ACC112 (cell line): Measurements from ENCODE around the gene RFTN1.
"Not testable (repeated sequence)": the region's sequence is repeated elsewhere in the genome, so short reads cannot be mapped to it uniquely, and the experiment has no call there.

ENCODE experiments used
- H2AFZ ChIP-seq: fragments of 200-600 bp; sonication (generic); one replicate; pipeline ENCODE4 v1.6.0; 2017; ENCODE audit warnings: antibody characterized with exemption, low read length; ENCODE audit not compliant: unreplicated experiment
- H3K27ac ChIP-seq: fragments of 200-600 bp; sonication (generic); 2 replicates; pipeline ENCODE4 v1.5.1; 2014; ENCODE audit warnings: low read depth, mild to moderate bottlenecking, antibody characterized with exemption, low read length, moderate library complexity
- H3K27me3 ChIP-seq: fragments of 200-600 bp; sonication (generic); 2 replicates; pipeline ENCODE4 v1.6.1; 2014; ENCODE audit warnings: mild to moderate bottlenecking, antibody characterized with exemption, low read length, moderate library complexity, mixed read lengths; ENCODE audit not compliant: insufficient read depth
- H3K36me3 ChIP-seq: fragments of 200-600 bp; sonication (generic); 2 replicates; pipeline ENCODE4 v1.6.1; 2016; ENCODE audit warnings: mild to moderate bottlenecking, antibody characterized with exemption, low read length, moderate library complexity, mixed read lengths; ENCODE audit not compliant: insufficient read depth
- H3K4me1 ChIP-seq: fragments of 200-600 bp; sonication (generic); one replicate; pipeline ENCODE4 v1.6.1; 2016; ENCODE audit warnings: low read length, mixed read lengths; ENCODE audit not compliant: insufficient read depth, unreplicated experiment, control insufficient read depth
- H3K4me3 ChIP-seq: fragments of 200-600 bp; sonication (generic); 2 replicates; pipeline ENCODE4 v1.5.1; 2014; ENCODE audit warnings: mild to moderate bottlenecking, low read depth, low read length
- H3K79me2 ChIP-seq: fragments of 200-600 bp; sonication (generic); one replicate; pipeline ENCODE4 v1.6.0; 2016; ENCODE audit warnings: low read length; ENCODE audit not compliant: control insufficient read depth, unreplicated experiment, insufficient read depth

RFTN1 gene

GRCh38 chr3:16496408-16497222, 16.9 kb downstream of the RFTN1 start:
- no peak overlapping the region for H3K27ac ChIP-seq
- H3K36me3 ChIP-seq: peaks cover 7% of the 10 kb centered on the region

GRCh38 chr3:16496008-16496407, 17.5 kb downstream of the RFTN1 start:
- H3K4me3 ChIP-seq: no peak overlapping the region
- H3K27me3 ChIP-seq: no peaks in the 10 kb centered on the region
- H3K27ac ChIP-seq: no peak overlapping the region
- peaks cover 13% of the 10 kb centered on the region for H3K36me3 ChIP-seq
- peaks cover 11% of the 10 kb centered on the region for H3K79me2 ChIP-seq
- H3K4me1 ChIP-seq: no peaks in the 10 kb centered on the region
- no peak overlapping the region for H2AFZ ChIP-seq

More at GRCh38 chr3:16496408-16497222, 16.9 kb downstream of the RFTN1 start:
- H3K79me2 ChIP-seq: peaks cover 11% of the 10 kb centered on the region
- no peak overlapping the region for H3K4me3 ChIP-seq
- H3K27me3 ChIP-seq: no peaks in the 10 kb centered on the region
- H3K4me1 ChIP-seq: no peaks in the 10 kb centered on the region
- H2AFZ ChIP-seq: no peak overlapping the region

- H3K27me3 ChIP-seq: no peaks in the 10 kb centered on the region
- no peak overlapping the region for H3K4me3 ChIP-seq
- no peak overlapping the region for H3K27ac ChIP-seq
- H3K79me2 ChIP-seq: peaks cover 11% of the 10 kb centered on the region
- no peak overlapping the region for H2AFZ ChIP-seq
- no peaks in the 10 kb centered on the region for H3K4me1 ChIP-seq
- peaks cover 13% of the 10 kb centered on the region for H3K36me3 ChIP-seq
Measured at GRCh38 chr3:16494814-16495431, 18.6 kb downstream of the RFTN1 start.

DNA sequence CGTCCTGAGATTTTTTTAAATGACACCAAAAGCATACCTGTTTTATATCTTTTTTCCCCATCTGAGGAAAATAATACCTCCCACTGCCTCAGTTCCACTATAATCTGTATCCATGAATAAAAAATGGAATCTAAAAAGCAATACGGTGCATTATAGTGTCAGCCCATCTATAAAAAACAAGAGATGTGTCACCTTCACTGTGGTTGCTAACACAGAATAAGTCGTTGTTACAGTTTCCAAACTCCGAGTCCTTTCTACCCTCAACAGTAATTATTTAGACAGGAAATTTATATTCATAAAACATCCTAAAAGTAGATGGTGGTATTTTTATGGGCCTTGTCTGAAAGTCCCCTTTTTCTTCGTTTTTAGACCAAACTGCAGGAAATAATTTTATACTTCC, 19.4 kb downstream of the RFTN1 start:
- Histone ChIP-seq H2AFZ (no peak overlapping the region), H3K4me3 (no peak overlapping the region), H3K27ac (no peak overlapping the region), H3K36me3 (peaks cover 13% of the 10 kb centered on the region), H3K4me1 (no peaks in the 10 kb centered on the region), H3K79me2 (peaks cover 9% of the 10 kb centered on the region), H3K27me3 (no peaks in the 10 kb centered on the region)

- H3K27ac ChIP-seq: no peak overlapping the region
- no peak overlapping the region for H3K4me3 ChIP-seq
- no peaks in the 10 kb centered on the region for H3K27me3 ChIP-seq
- no peak overlapping the region for H2AFZ ChIP-seq
- H3K36me3 ChIP-seq: peaks cover 21% of the 10 kb centered on the region
- no peaks in the 10 kb centered on the region for H3K79me2 ChIP-seq
- peaks cover 6% of the 10 kb centered on the region for H3K4me1 ChIP-seq
Measured at GRCh38 chr3:16490062-16490619, 23.4 kb downstream of the RFTN1 start.

DNA sequence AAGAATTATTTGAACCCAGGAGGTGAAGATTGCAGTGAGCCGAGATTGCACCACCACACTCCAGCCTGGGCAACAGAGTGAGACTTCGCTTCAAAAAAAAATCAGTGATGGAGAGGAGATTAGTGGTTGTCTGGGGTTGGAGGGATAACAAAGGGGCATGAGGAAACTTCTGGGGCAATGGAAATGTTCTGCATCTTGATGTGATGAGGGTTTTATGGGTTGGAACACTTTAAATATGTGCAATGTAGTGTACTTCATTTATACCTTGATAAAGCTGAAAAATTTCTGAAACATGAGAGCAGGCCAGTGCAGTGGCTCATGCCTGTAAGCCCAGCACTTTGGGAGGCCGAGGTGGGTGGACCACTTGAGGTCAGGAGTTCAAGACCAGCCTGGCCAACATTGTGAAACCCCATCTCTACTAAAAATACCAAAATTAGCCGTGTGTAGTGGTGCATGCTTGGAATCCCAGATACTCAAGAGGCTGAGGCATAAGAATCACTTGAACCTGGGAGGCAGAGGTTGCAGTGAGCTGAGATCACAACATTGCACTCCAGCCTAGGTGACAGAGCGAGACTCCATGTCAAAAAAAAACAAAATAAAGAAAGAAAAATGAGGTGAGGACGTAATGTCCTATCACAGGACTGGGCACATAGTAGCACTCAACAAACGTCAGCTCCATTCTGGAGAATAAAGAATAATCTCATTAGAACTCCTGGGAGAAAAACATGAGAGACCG, 24.0 kb downstream of the RFTN1 start:
- peaks cover 21% of the 10 kb centered on the region for H3K36me3 ChIP-seq
- H3K4me1 ChIP-seq: peaks cover 13% of the 10 kb centered on the region
- not testable (repeated sequence) for H3K79me2 ChIP-seq, H3K4me3 ChIP-seq, H3K27ac ChIP-seq, H3K27me3 ChIP-seq, H2AFZ ChIP-seq

GRCh38 chr3:16488637-16489036, 24.9 kb downstream of the RFTN1 start:
- no peak overlapping the region for H2AFZ ChIP-seq
- H3K27ac ChIP-seq: no peak overlapping the region
- H3K4me1 ChIP-seq: peaks cover 19% of the 10 kb centered on the region
- H3K4me3 ChIP-seq: no peak overlapping the region
- H3K36me3 ChIP-seq: peaks cover 21% of the 10 kb centered on the region
- no peaks in the 10 kb centered on the region for H3K79me2 ChIP-seq
- H3K27me3 ChIP-seq: no peaks in the 10 kb centered on the region

DNA sequence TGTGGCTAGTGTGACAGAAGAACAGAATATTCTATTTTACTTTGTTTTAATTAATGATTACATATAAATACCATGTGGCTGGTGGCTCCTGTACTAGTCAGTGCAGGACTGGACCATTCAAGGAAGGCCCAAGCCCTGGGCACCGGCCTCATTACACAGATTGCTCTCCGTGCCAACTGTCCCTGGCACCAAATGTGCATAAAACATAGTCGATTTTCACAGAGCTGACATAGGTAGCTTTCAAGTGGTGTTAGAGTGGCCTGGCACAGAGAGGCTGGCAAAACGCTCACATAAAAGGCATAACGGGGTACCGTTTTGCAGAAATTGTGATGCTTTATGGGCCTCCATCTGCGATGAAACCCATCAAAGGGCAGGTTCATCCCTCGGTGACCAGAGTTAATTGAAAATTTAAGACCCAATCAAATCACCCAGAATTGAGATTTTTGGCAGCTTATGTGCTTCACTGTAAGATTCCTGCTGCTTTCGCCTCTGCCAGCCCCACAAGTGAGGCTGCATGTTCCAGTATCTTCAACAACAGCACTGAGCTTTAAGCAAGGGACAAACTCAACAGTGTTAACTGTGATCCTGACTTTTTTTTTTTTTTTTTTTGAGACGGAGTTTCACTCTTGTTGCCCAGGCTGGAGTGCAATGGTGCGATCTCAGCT, 25.9 kb downstream of the RFTN1 start:
- H2AFZ ChIP-seq: no peak overlapping the region
- H3K36me3 ChIP-seq: peaks cover 21% of the 10 kb centered on the region
- H3K27ac ChIP-seq: no peak overlapping the region
- peaks cover 27% of the 10 kb centered on the region for H3K4me1 ChIP-seq
- no peak overlapping the region for H3K4me3 ChIP-seq
- H3K27me3 ChIP-seq: no peaks in the 10 kb centered on the region
- peaks cover 7% of the 10 kb centered on the region for H3K79me2 ChIP-seq

GRCh38 chr3:16486951-16487480, 26.5 kb downstream of the RFTN1 start:
- Histone ChIP-seq H3K27ac (no peak overlapping the region), H2AFZ (no peak overlapping the region), H3K27me3 (no peaks in the 10 kb centered on the region), H3K79me2 (peaks cover 13% of the 10 kb centered on the region), H3K4me1 (peaks cover 34% of the 10 kb centered on the region), H3K4me3 (no peak overlapping the region), H3K36me3 (peaks cover 17% of the 10 kb centered on the region)

GRCh38 chr3:16486201-16486600, 27.3 kb downstream of the RFTN1 start:
- H3K27ac ChIP-seq: no peak overlapping the region
- peaks cover 21% of the 10 kb centered on the region for H3K79me2 ChIP-seq
- H3K36me3 ChIP-seq: peaks cover 10% of the 10 kb centered on the region

More at GRCh38 chr3:16486201-16486600, 27.3 kb downstream of the RFTN1 start:
- Histone ChIP-seq H3K4me3 (no peak overlapping the region), H2AFZ (no peak overlapping the region), H3K4me1 (peaks cover 42% of the 10 kb centered on the region), H3K27me3 (no peaks in the 10 kb centered on the region)
